SK-N-SH treated with all-trans-retinoic acid at 6 μM for 48 hours (cell line): ENCODE data around the gene COX7A2.

Experiments
- ATAC-seq: fragments of 200-7000 bp; cut with Tn5 transposase; 3 replicates; pipeline ENCODE4 v1.9.1; 2020; ENCODE audit warnings: mild to moderate bottlenecking, moderate library complexity
- ARNTL ChIP-seq: fragments of 450-650 bp; formaldehyde crosslinking; IDR thresholded peaks from 2 replicates; pipeline ENCODE4 v1.5.0; 2020; ENCODE audit warnings: low read depth, mild to moderate bottlenecking, moderate library complexity, borderline replicate concordance
- BACH2 ChIP-seq: fragments of 250-450 bp; sonication (Bioruptor Pico); IDR thresholded peaks from 2 replicates; pipeline ENCODE4 v1.9.0; 2021; ENCODE audit warnings: mild to moderate bottlenecking, borderline replicate concordance
- CSDC2 ChIP-seq: fragments of 250-450 bp; sonication (Bioruptor Pico); IDR thresholded peaks from 2 replicates; pipeline ENCODE4 v1.5.0; 2020; ENCODE audit warnings: mild to moderate bottlenecking, moderate library complexity
- ESRRG ChIP-seq: fragments of 250-450 bp; sonication (Bioruptor Pico); IDR thresholded peaks from 2 replicates; pipeline ENCODE4 v1.6.1; 2021; ENCODE audit warnings: mild to moderate bottlenecking
- GLIS3 ChIP-seq: fragments of 250-450 bp; sonication (Bioruptor Pico); IDR thresholded peaks from 2 replicates; pipeline ENCODE4 v1.5.0; 2020; ENCODE audit warnings: mild to moderate bottlenecking, moderate library complexity
- ISL1 ChIP-seq: fragments of 250-450 bp; sonication (Bioruptor Pico); IDR thresholded peaks from 2 replicates; pipeline ENCODE4 v2.1.2; 2022; ENCODE audit warnings: mild to moderate bottlenecking, moderate library complexity
- PATZ1 ChIP-seq: fragments of 250-450 bp; sonication (Bioruptor Pico); IDR thresholded peaks from 2 replicates; pipeline ENCODE4 v1.8.0; 2020; ENCODE audit warnings: mild to moderate bottlenecking, moderate library complexity, borderline replicate concordance
- PPARA ChIP-seq: fragments of 250-450 bp; sonication (Bioruptor Pico); IDR thresholded peaks from 2 replicates; pipeline ENCODE4 v1.5.0; 2020; ENCODE audit warnings: mild to moderate bottlenecking, borderline replicate concordance
- RARB ChIP-seq: fragments of 250-450 bp; sonication (Bioruptor Pico); IDR thresholded peaks from 2 replicates; pipeline ENCODE4 v1.8.0; 2021; ENCODE audit warnings: mild to moderate bottlenecking, moderate library complexity
- SNAI2 ChIP-seq: fragments of 250-450 bp; sonication (Bioruptor Pico); IDR thresholded peaks from 2 replicates; pipeline ENCODE4 v1.5.0; 2020; ENCODE audit warnings: mild to moderate bottlenecking, moderate library complexity
- TCF4 ChIP-seq: fragments of 250-450 bp; sonication (Bioruptor Pico); IDR thresholded peaks from 2 replicates; pipeline ENCODE4 v1.8.0; 2021; ENCODE audit warnings: mild to moderate bottlenecking, moderate library complexity, borderline replicate concordance
- TOX ChIP-seq: fragments of 250-450 bp; sonication (Bioruptor Pico); IDR thresholded peaks from 2 replicates; pipeline ENCODE4 v1.8.0; 2021; ENCODE audit warnings: mild to moderate bottlenecking, moderate library complexity, borderline replicate concordance
- ZFP3 ChIP-seq: fragments of 250-450 bp; sonication (Bioruptor Pico); IDR thresholded peaks from 2 replicates; pipeline ENCODE4 v1.5.0; 2020; ENCODE audit warnings: mild to moderate bottlenecking, moderate library complexity
- ZFP30 ChIP-seq: fragments of 450-650 bp; formaldehyde crosslinking; IDR thresholded peaks from 2 replicates; pipeline ENCODE4 v1.5.0; 2022; ENCODE audit warnings: mild to moderate bottlenecking, moderate library complexity
- ZNF565 ChIP-seq: fragments of 450-650 bp; formaldehyde crosslinking; conservative IDR thresholded peaks from 2 replicates; pipeline ENCODE4 v1.5.0; 2020; ENCODE audit warnings: low read depth, mild to moderate bottlenecking, moderate library complexity
- ZNF70 ChIP-seq: fragments of 450-650 bp; formaldehyde crosslinking; IDR thresholded peaks from 2 replicates; pipeline ENCODE4 v1.5.0; 2020; ENCODE audit warnings: mild to moderate bottlenecking, moderate library complexity
- ZNF8 ChIP-seq: fragments of 450-650 bp; formaldehyde crosslinking; IDR thresholded peaks from 2 replicates; pipeline ENCODE4 v1.5.0; 2020; ENCODE audit warnings: mild to moderate bottlenecking, moderate library complexity
- TF ChIP-seq, protein P1 (sequence below): fragments of 250-450 bp; sonication (Bioruptor Pico); IDR thresholded peaks from 2 replicates; pipeline ENCODE4 v1.5.1; 2021; ENCODE audit warnings: mild to moderate bottlenecking, moderate library complexity
- TF ChIP-seq, protein P2 (sequence below): fragments of 250-450 bp; sonication (Bioruptor Pico); IDR thresholded peaks from 2 replicates; pipeline ENCODE4 v1.8.0; 2021; ENCODE audit warnings: low read depth, mild to moderate bottlenecking, moderate library complexity, borderline replicate concordance
- TF ChIP-seq, protein P3 (sequence below): fragments of 250-450 bp; sonication (Bioruptor Pico); IDR thresholded peaks from 2 replicates; pipeline ENCODE4 v1.5.1; 2020; ENCODE audit warnings: low read depth, mild to moderate bottlenecking, moderate library complexity
- TF ChIP-seq, protein P4 (sequence below): fragments of 250-450 bp; sonication (Bioruptor Pico); IDR thresholded peaks from 2 replicates; pipeline ENCODE4 v1.5.0; 2020; ENCODE audit warnings: mild to moderate bottlenecking, moderate library complexity

COX7A2 gene

GRCh38 chr6:75202676-75203131, 40.9 kb downstream of the COX7A2 start:
- no peak for TF ChIP-seq RARB (CRISPR knock-in tag)
- TF ChIP-seq GLIS3, result no peak
- TF ChIP-seq ZFP30 (CRISPR knock-in tag), result no peak
- TF ChIP-seq ZFP3, result no peak
- no peak for TF ChIP-seq ESRRG (CRISPR knock-in tag)
- TF ChIP-seq ISL1 (CRISPR knock-in tag), result no peak
- no peak for TF ChIP-seq PATZ1
- no peak for TF ChIP-seq PPARA
- TF ChIP-seq ZNF70, result no peak
- TF ChIP-seq, protein P1, sequence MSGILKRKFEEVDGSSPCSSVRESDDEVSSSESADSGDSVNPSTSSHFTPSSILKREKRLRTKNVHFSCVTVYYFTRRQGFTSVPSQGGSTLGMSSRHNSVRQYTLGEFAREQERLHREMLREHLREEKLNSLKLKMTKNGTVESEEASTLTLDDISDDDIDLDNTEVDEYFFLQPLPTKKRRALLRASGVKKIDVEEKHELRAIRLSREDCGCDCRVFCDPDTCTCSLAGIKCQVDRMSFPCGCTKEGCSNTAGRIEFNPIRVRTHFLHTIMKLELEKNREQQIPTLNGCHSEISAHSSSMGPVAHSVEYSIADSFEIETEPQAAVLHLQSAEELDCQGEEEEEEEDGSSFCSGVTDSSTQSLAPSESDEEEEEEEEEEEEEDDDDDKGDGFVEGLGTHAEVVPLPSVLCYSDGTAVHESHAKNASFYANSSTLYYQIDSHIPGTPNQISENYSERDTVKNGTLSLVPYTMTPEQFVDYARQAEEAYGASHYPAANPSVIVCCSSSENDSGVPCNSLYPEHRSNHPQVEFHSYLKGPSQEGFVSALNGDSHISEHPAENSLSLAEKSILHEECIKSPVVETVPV (CRISPR knock-in tag), result no peak
- TF ChIP-seq SNAI2 (CRISPR knock-in tag), result no peak
- no peak for TF ChIP-seq ARNTL
- TF ChIP-seq, protein P2, sequence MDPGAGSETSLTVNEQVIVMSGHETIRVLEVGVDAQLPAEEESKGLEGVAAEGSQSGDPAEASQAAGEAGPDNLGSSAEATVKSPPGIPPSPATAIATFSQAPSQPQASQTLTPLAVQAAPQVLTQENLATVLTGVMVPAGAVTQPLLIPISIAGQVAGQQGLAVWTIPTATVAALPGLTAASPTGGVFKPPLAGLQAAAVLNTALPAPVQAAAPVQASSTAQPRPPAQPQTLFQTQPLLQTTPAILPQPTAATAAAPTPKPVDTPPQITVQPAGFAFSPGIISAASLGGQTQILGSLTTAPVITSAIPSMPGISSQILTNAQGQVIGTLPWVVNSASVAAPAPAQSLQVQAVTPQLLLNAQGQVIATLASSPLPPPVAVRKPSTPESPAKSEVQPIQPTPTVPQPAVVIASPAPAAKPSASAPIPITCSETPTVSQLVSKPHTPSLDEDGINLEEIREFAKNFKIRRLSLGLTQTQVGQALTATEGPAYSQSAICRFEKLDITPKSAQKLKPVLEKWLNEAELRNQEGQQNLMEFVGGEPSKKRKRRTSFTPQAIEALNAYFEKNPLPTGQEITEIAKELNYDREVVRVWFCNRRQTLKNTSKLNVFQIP, result no peak
- TF ChIP-seq TCF4 (CRISPR knock-in tag), result no peak
- TF ChIP-seq, protein P3, sequence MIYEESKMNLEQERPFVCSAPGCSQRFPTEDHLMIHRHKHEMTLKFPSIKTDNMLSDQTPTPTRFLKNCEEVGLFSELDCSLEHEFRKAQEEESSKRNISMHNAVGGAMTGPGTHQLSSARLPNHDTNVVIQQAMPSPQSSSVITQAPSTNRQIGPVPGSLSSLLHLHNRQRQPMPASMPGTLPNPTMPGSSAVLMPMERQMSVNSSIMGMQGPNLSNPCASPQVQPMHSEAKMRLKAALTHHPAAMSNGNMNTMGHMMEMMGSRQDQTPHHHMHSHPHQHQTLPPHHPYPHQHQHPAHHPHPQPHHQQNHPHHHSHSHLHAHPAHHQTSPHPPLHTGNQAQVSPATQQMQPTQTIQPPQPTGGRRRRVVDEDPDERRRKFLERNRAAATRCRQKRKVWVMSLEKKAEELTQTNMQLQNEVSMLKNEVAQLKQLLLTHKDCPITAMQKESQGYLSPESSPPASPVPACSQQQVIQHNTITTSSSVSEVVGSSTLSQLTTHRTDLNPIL (CRISPR knock-in tag), result no peak
- TF ChIP-seq, protein P4, sequence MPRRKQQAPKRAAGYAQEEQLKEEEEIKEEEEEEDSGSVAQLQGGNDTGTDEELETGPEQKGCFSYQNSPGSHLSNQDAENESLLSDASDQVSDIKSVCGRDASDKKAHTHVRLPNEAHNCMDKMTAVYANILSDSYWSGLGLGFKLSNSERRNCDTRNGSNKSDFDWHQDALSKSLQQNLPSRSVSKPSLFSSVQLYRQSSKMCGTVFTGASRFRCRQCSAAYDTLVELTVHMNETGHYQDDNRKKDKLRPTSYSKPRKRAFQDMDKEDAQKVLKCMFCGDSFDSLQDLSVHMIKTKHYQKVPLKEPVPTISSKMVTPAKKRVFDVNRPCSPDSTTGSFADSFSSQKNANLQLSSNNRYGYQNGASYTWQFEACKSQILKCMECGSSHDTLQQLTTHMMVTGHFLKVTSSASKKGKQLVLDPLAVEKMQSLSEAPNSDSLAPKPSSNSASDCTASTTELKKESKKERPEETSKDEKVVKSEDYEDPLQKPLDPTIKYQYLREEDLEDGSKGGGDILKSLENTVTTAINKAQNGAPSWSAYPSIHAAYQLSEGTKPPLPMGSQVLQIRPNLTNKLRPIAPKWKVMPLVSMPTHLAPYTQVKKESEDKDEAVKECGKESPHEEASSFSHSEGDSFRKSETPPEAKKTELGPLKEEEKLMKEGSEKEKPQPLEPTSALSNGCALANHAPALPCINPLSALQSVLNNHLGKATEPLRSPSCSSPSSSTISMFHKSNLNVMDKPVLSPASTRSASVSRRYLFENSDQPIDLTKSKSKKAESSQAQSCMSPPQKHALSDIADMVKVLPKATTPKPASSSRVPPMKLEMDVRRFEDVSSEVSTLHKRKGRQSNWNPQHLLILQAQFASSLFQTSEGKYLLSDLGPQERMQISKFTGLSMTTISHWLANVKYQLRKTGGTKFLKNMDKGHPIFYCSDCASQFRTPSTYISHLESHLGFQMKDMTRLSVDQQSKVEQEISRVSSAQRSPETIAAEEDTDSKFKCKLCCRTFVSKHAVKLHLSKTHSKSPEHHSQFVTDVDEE, result no peak
- no peak for TF ChIP-seq BACH2 (CRISPR knock-in tag)
- no peak for TF ChIP-seq ZNF8 (CRISPR knock-in tag)
- ATAC-seq, result no peak

DNA sequence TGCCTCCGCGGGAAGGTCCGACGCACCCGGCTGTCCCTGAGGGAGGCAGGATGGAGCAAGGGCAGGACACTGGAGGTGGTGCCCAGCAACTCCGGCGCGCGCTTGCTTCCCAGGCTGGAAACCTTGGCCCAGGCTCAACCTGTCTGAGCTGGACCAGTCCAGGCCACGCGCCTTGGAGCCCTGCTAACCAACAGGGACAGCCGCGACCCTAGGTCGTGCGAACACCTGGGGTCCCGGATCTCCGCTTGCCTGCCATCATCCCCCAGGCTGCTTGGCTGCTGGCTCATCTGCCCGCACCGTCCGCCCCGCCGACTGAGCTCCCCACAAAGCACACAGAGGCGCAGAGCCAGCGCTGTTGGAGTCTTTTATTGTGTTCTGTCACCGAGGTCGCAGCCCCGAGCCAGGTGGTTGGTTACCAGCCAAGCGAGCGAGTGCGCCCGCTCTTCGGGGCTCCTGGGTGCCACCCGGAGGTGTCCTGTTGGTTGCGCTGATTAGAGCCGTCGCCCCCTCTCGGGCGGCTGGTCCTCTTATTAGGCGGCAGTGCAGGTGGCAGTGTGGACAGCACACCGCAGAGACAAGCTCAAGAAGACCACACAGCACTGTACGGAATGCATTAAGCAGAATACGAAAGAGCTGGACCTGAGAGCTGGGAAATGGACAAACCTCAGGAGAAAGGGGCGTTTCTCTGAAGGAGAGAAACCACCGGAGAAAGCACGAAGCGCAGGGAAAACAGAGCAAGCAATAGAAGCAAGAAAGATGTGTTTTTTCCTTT, 41.5 kb downstream of the COX7A2 start:
- no peak for ATAC-seq
- no peak for TF ChIP-seq ESRRG (CRISPR knock-in tag)
- TF ChIP-seq, protein P1 (CRISPR knock-in tag), result no peak
- no peak for TF ChIP-seq ISL1 (CRISPR knock-in tag)
- no peak for TF ChIP-seq PPARA
- no peak for TF ChIP-seq ZFP3
- TF ChIP-seq, protein P4, result no peak
- TF ChIP-seq ZFP30 (CRISPR knock-in tag), result no peak
- TF ChIP-seq GLIS3, result no peak
- TF ChIP-seq PATZ1, result no peak
- no peak for TF ChIP-seq ARNTL
- TF ChIP-seq SNAI2 (CRISPR knock-in tag), result no peak
- TF ChIP-seq CSDC2, result no peak
- no peak for TF ChIP-seq ZNF565
- TF ChIP-seq TOX (CRISPR knock-in tag), result no peak
